Measurements from ENCODE around the gene RSU1. TPM values are rescaled to one million over a fixed set of nuclear protein-coding genes. Genes with fewer than 3 reads are reported as not detected.

RSU1 gene
- total RNA-seq, 1 donor from 2014 or later = 60.7 TPM

DNA sequence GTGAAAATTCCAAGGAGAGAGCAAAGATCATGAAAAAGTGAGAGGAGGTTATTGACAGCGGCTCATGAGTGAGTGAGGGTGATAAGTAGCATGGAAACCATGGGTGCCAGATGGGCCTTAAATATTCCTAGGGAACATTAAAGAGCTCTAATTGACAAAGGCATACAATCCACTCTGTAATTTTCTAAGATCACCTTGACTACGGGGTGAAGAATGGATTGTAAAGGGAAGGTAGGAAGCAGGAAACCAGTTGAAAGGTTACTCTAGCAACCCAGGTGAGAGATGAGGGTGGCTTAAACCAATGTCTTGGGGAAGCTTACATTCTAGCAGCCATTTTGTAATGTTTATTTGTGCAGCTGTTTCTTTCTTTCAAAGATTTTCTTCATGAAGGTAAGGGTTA is 75.7 kb downstream of the RSU1 start:
- Mint-ChIP-seq H3K9me3 (peaks cover 11% of the 10 kb centered on the region), H3K27ac (no peak overlapping the region), H3K4me1 (peaks cover 4% of the 10 kb centered on the region), H3K4me3 (no peak overlapping the region), H3K27me3 (no peaks in the 10 kb centered on the region), H3K36me3 (ENCODE audit: low read depth) (peaks cover 53% of the 10 kb centered on the region)
- TF ChIP-seq, protein P1, sequence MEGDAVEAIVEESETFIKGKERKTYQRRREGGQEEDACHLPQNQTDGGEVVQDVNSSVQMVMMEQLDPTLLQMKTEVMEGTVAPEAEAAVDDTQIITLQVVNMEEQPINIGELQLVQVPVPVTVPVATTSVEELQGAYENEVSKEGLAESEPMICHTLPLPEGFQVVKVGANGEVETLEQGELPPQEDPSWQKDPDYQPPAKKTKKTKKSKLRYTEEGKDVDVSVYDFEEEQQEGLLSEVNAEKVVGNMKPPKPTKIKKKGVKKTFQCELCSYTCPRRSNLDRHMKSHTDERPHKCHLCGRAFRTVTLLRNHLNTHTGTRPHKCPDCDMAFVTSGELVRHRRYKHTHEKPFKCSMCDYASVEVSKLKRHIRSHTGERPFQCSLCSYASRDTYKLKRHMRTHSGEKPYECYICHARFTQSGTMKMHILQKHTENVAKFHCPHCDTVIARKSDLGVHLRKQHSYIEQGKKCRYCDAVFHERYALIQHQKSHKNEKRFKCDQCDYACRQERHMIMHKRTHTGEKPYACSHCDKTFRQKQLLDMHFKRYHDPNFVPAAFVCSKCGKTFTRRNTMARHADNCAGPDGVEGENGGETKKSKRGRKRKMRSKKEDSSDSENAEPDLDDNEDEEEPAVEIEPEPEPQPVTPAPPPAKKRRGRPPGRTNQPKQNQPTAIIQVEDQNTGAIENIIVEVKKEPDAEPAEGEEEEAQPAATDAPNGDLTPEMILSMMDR (IDR thresholded peaks at IDR 0.05) = no peak
- DNase-seq (no peak), ATAC-seq (ENCODE audit: low read depth) (no peak)
- intact Hi-C loops (cut with micrococcal nuclease) = no loop called here
- POLR2A ChIA-PET = no interaction called here
- CTCF ChIA-PET = no interaction called here

DNA sequence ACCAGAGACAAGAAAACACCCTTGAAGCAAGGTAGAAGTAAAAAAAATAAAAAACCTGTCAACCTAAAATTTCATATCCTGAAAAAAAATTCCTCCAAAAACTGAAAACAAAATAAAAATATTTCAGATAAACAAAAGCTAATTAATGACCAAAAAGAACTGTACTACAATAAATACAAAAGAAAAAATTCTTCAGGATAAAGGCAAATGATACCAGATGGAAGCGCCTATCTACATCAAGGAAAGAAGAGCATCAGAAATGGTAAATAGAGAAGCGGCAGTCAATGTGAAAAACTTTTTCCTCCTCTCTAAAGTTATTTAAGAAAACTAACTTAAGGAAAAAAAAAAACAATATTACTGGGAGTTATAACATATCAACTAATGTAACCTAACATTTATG is 79.8 kb downstream of the RSU1 start:
- ATAC-seq (ENCODE audit: low read depth) (no peak), DNase-seq (no peak)
- H3K4me1 Mint-ChIP-seq = no peaks in the 10 kb centered on the region
- peaks cover 20% of the 10 kb centered on the region for H3K9me3 Mint-ChIP-seq
- H3K4me3 Mint-ChIP-seq = no peak overlapping the region
- intact Hi-C loops (cut with micrococcal nuclease) = no loop called here
- H3K27ac Mint-ChIP-seq = no peak overlapping the region
- TF ChIP-seq, protein P1 (IDR thresholded peaks at IDR 0.05) = no peak
- ChIA-PET POLR2A (no interaction called here), CTCF (no interaction called here)
- no peaks in the 10 kb centered on the region for H3K27me3 Mint-ChIP-seq
- peaks cover 69% of the 10 kb centered on the region for H3K36me3 Mint-ChIP-seq (ENCODE audit: low read depth)

DNA sequence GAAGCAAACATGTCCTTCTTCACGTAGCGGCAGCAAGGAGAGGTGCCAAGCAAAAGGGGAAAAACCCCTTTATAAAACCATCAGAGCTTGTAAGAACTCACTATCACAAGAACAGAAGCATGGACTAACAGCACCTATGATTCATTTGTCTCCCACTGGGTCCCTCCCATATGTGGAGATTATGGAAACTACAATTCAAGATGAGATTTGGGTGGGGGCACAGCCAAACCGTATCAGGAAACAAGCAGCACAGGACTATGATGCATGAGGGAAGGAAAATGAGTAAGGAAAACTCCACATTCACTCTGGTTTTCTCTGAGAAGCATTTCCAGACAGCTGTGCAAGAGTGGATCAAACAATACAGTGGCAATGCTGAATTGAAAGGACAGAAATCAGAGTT is 81.6 kb downstream of the RSU1 start:
- intact Hi-C loops (cut with micrococcal nuclease) = no loop called here
- ChIA-PET CTCF (no interaction called here), POLR2A (no interaction called here)
- TF ChIP-seq, protein P1 (IDR thresholded peaks at IDR 0.05) = no peak
- no peaks in the 10 kb centered on the region for H3K4me1 Mint-ChIP-seq
- no peak overlapping the region for H3K4me3 Mint-ChIP-seq
- H3K27ac Mint-ChIP-seq = no peak overlapping the region
- no peak for DNase-seq
- H3K9me3 Mint-ChIP-seq = peaks cover 20% of the 10 kb centered on the region
- H3K36me3 Mint-ChIP-seq (ENCODE audit: low read depth) = peaks cover 77% of the 10 kb centered on the region
- no peak for ATAC-seq (ENCODE audit: low read depth)
- H3K27me3 Mint-ChIP-seq = no peaks in the 10 kb centered on the region

DNA sequence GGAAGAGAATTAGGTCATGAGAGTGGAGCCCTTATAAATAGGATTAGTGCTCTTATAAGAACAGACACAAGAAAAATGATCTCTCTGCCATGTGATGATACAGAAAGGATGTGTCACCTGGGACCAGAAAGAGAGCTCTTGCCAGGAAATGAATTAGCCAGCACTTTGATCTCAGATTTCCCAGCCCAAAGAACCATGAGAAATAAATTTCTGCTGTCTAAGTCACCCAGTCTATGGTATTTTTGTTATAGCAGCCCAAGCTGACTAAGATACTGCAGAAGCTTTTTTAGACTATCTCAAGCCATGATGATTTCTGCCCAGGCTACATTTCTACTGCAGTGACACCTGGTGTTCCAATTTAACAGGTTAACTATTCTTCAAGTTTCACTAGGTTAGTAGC is 84.8 kb downstream of the RSU1 start:
- Mint-ChIP-seq H3K27me3 (no peaks in the 10 kb centered on the region), H3K9me3 (peaks cover 17% of the 10 kb centered on the region), H3K36me3 (ENCODE audit: low read depth) (peaks cover 79% of the 10 kb centered on the region), H3K4me3 (no peak overlapping the region), H3K27ac (no peak overlapping the region), H3K4me1 (peaks cover 16% of the 10 kb centered on the region)
- POLR2A ChIA-PET = no interaction called here
- no peak for ATAC-seq (ENCODE audit: low read depth)
- TF ChIP-seq, protein P1 (IDR thresholded peaks at IDR 0.05) = no peak
- no peak for DNase-seq
- intact Hi-C loops (cut with micrococcal nuclease) = no loop called here
- CTCF ChIA-PET = no interaction called here

DNA sequence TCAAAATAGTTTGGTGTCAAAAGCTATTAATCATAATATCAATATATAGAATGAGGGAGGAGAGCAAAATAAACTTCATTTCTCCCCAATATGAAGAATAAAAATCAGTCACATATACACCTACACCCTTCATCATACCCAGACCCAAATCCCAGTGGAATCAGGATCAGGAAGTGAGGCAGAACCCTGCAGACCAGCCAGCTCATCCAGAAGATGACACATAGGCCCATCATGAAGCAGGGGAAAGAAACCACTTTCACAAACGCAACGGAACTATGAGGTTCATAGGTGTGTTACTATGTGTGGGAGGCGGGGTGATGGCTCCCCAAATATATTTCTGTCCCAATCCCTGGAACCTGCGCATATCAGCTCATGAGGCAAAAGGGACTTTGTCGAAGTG is 89.0 kb downstream of the RSU1 start:
- intact Hi-C loops (cut with micrococcal nuclease) = no loop called here
- Mint-ChIP-seq H3K4me3 (no peak overlapping the region), H3K9me3 (peaks cover 4% of the 10 kb centered on the region), H3K36me3 (ENCODE audit: low read depth) (peaks cover 68% of the 10 kb centered on the region), H3K27ac (no peak overlapping the region), H3K4me1 (peaks cover 16% of the 10 kb centered on the region), H3K27me3 (no peaks in the 10 kb centered on the region)
- ChIA-PET POLR2A (no interaction called here), CTCF (no interaction called here)
- DNase-seq (no peak), ATAC-seq (ENCODE audit: low read depth) (no peak)
- TF ChIP-seq, protein P1 (IDR thresholded peaks at IDR 0.05) = no peak

Measured in activated B cell treated with CpG ODN at 0.5 μM for 24 hours (primary cell).